Activated T-helper 17 cell treated with anti-CD3 and anti-CD28 coated beads, Interleukin-2, amount 50 U/mL, for 72 hours (primary cell): Measurements from ENCODE around the gene DMWD. TPM values are rescaled to one million over a fixed set of nuclear protein-coding genes. Genes with fewer than 3 reads are reported as not detected.
A peak's percentile ranks its signal among the peaks of the same experiment; 100 is the strongest.

Experiments used
- ATAC-seq: fragments of 150-1000 bp; cut with Tn5 transposase; replicated peaks from 2 replicates; pipeline ENCODE4 v1.10.0; 2021; ENCODE audit warnings: mild to moderate bottlenecking, moderate library complexity
- H3K27ac Mint-ChIP-seq: one replicate; pipeline ENCODE4 v1.8.0; 2022; ENCODE audit warnings: mixed read lengths
- H3K27me3 Mint-ChIP-seq: one replicate; pipeline ENCODE4 v1.8.0; 2022; ENCODE audit warnings: mixed read lengths
- H3K36me3 Mint-ChIP-seq: one replicate; pipeline ENCODE4 v1.8.0; 2022; ENCODE audit warnings: low read depth, mild to moderate bottlenecking, mixed read lengths
- H3K4me1 Mint-ChIP-seq: one replicate; pipeline ENCODE4 v1.8.0; 2022; ENCODE audit warnings: mixed read lengths
- H3K4me3 Mint-ChIP-seq: one replicate; pipeline ENCODE4 v1.8.0; 2022; ENCODE audit warnings: mild to moderate bottlenecking, mixed read lengths
- H3K9me3 Mint-ChIP-seq: one replicate; pipeline ENCODE4 v1.8.0; 2022; ENCODE audit warnings: mixed read lengths
- total RNA-seq, 2 donors: library from RNA; stranded (reverse); gene quantifications; one replicate each; pipeline ENCODE4 v1.2.3, GENCODE V29; 2022

DMWD gene
- total RNA-seq, 2 donors from 2014 or later, result 33.1 to 38.9 TPM

DNA sequence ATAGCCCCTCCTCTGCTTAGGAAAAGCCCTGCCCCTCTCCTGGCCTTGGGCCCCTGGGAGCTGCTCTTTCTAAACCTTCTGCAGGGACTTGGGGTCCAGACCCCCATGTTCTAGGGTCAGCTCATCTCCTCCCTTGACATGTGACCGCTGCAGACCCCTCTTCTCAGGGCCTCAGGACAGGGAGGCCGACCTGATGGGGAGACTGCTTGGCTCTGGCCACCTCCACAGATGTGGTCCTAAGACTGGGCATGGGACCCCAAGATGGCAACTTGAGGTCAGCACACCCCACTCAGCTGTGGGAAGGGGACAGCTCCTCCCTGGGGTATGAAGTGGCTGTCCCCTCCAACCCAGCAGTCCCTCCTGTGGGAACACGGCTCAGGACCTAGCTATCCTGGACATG is 19.7 kb downstream of the DMWD start:
- H3K4me1 Mint-ChIP-seq, result peaks cover 6% of the 10 kb centered on the region
- H3K27ac Mint-ChIP-seq, result no peak overlapping the region
- H3K36me3 Mint-ChIP-seq, result peaks cover 21% of the 10 kb centered on the region
- no peak for ATAC-seq
- no peaks in the 10 kb centered on the region for H3K9me3 Mint-ChIP-seq
- no peak overlapping the region for H3K4me3 Mint-ChIP-seq
- H3K27me3 Mint-ChIP-seq, result no peaks in the 10 kb centered on the region

DNA sequence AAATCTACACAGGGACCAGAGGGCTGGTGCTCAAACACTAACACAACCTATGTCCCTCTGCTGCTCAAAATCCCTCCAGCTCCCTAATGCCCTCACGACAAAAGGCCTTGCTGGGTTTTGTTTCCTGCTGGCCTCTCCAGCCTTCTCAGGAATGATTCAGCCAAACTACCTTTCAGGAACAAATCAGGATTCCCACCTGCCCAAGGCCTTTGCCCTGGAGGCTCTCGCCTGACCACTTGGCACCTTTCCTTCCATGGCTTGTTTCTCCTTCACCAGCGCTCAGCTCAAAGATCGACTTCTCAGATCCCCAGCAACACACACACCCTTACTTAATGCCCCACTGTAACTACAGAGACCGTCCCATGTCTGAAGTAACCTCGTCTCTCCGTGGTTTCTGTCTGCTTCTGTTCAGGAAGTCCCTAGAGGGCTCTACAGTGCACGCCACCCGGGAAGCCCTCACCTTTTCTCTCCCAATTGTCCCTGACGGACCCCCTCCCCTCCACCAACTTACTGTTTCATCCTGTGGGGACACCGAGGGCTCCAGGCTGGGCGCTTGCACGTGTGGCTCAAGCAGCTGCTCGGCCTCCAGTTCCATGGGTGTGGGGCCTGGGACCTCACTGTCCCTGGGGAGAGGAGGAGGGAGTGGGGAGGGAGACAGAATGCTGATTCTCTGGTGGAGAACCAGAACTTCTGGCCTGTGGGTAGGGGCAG is 20.4 kb downstream of the DMWD start:
- peaks cover 6% of the 10 kb centered on the region for H3K4me1 Mint-ChIP-seq
- no peak for ATAC-seq
- no peaks in the 10 kb centered on the region for H3K9me3 Mint-ChIP-seq
- no peaks in the 10 kb centered on the region for H3K27me3 Mint-ChIP-seq
- no peak overlapping the region for H3K4me3 Mint-ChIP-seq
- H3K36me3 Mint-ChIP-seq, result peaks cover 14% of the 10 kb centered on the region
- H3K27ac Mint-ChIP-seq, result no peak overlapping the region

DNA sequence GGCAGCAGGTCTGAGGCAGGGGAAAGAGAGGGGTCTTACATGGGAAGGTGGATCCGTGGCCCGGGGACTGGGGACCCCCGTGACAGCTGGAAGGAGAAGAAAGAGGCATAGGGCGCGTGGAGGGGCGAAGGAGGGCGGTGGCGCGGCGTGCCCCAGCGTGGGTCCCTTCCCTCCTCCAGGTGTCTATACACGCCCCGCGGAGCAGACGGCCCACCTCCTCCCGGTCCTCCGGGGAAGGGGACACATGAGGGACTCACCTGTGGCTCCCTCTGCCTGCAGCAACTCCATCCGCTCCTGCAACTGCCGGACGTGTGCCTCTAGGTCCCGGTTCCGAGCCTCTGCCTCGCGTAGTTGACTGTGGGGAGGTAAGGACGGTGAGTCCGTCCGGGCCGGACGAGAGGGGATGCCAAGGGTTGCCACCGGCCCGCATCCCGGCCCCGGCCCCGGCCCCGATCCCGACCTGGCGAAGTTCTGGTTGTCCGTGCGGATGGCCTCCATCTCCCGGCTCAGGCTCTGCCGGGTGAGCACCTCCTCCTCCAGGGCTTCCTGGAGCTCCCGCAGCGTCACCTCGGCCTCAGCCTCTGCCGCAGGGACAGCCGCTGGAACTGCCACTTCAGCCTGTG is 21.2 kb downstream of the DMWD start:
- no peaks in the 10 kb centered on the region for H3K27me3 Mint-ChIP-seq
- no peak for ATAC-seq
- peak overlapping the region; percentile 84 for H3K4me3 Mint-ChIP-seq
- peaks cover 6% of the 10 kb centered on the region for H3K36me3 Mint-ChIP-seq
- no peaks in the 10 kb centered on the region for H3K9me3 Mint-ChIP-seq
- H3K4me1 Mint-ChIP-seq, result peaks cover 6% of the 10 kb centered on the region
- H3K27ac Mint-ChIP-seq, result no peak overlapping the region

DNA sequence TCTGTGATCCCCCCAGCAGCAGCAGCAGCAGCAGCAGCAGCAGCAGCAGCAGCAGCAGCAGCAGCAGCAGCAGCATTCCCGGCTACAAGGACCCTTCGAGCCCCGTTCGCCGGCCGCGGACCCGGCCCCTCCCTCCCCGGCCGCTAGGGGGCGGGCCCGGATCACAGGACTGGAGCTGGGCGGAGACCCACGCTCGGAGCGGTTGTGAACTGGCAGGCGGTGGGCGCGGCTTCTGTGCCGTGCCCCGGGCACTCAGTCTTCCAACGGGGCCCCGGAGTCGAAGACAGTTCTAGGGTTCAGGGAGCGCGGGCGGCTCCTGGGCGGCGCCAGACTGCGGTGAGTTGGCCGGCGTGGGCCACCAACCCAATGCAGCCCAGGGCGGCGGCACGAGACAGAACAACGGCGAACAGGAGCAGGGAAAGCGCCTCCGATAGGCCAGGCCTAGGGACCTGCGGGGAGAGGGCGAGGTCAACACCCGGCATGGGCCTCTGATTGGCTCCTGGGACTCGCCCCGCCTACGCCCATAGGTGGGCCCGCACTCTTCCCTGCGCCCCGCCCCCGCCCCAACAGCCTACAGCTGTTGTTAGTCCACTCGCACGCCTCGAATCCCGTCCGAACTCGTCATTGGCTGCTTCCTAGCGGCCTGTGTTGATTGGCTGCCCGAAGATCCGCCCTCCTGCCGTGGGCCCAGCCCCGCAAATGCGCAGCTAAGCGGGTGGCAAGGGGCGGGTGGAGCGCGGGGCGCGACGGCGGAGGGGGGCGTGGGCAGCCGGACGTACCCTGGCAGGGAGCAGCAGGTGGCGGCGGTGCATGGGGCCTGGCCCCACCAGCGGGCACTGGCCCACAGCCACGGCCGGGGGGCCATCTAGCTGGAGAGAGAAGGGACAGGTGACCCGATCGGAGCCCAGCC is 22.2 kb downstream of the DMWD start:
- no peaks in the 10 kb centered on the region for H3K27me3 Mint-ChIP-seq
- H3K27ac Mint-ChIP-seq, result no peak overlapping the region
- ATAC-seq, result peak; percentile 73
- no peaks in the 10 kb centered on the region for H3K9me3 Mint-ChIP-seq
- peak overlapping the region; percentile 84 for H3K4me3 Mint-ChIP-seq
- peaks cover 6% of the 10 kb centered on the region for H3K36me3 Mint-ChIP-seq
- peaks cover 6% of the 10 kb centered on the region for H3K4me1 Mint-ChIP-seq

DNA sequence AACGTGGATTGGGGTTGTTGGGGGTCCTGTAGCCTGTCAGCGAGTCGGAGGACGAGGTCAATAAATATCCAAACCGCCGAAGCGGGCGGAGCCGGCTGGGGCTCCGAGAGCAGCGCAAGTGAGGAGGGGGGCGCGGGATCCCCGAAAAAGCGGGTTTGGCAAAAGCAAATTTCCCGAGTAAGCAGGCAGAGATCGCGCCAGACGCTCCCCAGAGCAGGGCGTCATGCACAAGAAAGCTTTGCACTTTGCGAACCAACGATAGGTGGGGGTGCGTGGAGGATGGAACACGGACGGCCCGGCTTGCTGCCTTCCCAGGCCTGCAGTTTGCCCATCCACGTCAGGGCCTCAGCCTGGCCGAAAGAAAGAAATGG is 22.8 kb downstream of the DMWD start:
- Mint-ChIP-seq H3K4me3 (peak overlapping the region; percentile 84), H3K9me3 (no peaks in the 10 kb centered on the region), H3K27me3 (no peaks in the 10 kb centered on the region), H3K36me3 (peaks cover 6% of the 10 kb centered on the region), H3K4me1 (peaks cover 6% of the 10 kb centered on the region), H3K27ac (peak overlapping the region; percentile 81)
- ATAC-seq, result peak; percentile 32

DNA sequence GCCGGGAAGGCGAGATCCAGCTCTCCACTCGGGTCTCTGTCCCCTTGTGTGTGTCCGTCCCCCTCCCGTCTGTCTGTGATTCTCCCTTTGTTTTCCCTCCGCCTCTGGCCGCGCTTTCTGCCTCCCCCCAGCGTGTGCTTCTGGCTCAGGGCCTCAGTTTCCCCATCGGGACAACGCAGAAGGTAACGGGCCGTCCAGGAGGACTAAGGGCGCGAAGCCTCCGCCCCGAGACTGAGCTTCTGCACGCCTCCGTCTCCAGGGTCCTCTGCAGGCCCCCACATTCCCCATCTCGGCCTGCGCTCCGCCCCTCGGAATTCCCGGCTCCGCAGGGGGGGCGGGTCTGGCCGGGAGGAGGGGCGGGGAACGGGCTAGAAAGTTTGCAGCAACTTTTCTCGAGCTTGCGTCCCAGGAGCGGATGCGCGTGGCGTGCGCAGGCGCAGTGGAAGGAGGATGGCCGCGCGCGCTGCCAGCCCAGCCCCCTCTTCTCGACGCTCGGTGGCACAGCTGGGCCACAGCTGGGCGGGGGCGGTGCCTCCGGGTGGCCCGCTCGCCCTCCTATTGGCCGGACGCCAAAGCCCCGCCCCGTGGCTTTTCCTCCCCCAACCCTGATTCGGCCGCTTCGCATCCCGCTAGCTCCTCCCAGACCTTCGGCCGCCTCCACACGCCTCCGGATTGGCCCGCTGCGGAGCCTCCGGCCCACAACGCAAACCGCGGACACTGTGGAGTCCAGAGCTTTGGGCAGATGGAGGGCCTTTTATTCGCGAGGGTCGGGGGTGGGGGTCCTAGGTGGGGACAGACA is 23.5 kb downstream of the DMWD start, which contains the start of gene SIX5:
Gene SIX5, minus strand, starts transcription at position 269 of the 799 bp plus-strand sequence. CDS start 408 bp downstream, outside the sequence.
- peak within 1 kb of the TSS; percentile 84 for H3K4me3 Mint-ChIP-seq

DNA sequence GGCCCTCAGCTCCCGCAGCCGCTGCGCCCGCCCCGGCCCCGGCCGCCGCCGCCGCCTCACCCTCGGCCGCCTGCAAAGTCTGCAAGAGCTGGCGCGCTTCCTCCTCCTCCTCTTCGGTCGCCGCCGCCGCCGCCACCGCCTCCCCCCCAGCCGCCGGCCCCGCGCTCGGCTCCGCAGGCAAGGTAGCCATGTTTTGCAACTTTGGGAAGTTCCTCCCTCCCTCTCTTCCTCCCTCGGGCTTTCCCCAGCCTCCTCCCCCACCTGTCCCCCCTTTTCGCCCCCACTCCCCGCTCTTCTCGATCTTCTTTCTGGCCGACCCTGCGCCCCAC is 24.0 kb downstream of the DMWD start:
- peak overlapping the region; percentile 81 for H3K27ac Mint-ChIP-seq
- H3K27me3 Mint-ChIP-seq, result no peaks in the 10 kb centered on the region
- H3K4me3 Mint-ChIP-seq, result peak overlapping the region; percentile 84
- H3K9me3 Mint-ChIP-seq, result no peaks in the 10 kb centered on the region
- peaks cover 6% of the 10 kb centered on the region for H3K36me3 Mint-ChIP-seq
- ATAC-seq, result no peak
- H3K4me1 Mint-ChIP-seq, result peaks cover 6% of the 10 kb centered on the region

More for the DNA sequence above, 23.5 kb downstream of the DMWD start, which contains the start of gene SIX5:
- peak; percentile 82 for ATAC-seq
- Mint-ChIP-seq H3K9me3 (no peaks in the 10 kb centered on the region), H3K36me3 (peaks cover 6% of the 10 kb centered on the region), H3K27ac (peak within 1 kb of the TSS; percentile 81), H3K27me3 (no peaks in the 10 kb centered on the region), H3K4me1 (peaks cover 6% of the 10 kb centered on the region)

DNA sequence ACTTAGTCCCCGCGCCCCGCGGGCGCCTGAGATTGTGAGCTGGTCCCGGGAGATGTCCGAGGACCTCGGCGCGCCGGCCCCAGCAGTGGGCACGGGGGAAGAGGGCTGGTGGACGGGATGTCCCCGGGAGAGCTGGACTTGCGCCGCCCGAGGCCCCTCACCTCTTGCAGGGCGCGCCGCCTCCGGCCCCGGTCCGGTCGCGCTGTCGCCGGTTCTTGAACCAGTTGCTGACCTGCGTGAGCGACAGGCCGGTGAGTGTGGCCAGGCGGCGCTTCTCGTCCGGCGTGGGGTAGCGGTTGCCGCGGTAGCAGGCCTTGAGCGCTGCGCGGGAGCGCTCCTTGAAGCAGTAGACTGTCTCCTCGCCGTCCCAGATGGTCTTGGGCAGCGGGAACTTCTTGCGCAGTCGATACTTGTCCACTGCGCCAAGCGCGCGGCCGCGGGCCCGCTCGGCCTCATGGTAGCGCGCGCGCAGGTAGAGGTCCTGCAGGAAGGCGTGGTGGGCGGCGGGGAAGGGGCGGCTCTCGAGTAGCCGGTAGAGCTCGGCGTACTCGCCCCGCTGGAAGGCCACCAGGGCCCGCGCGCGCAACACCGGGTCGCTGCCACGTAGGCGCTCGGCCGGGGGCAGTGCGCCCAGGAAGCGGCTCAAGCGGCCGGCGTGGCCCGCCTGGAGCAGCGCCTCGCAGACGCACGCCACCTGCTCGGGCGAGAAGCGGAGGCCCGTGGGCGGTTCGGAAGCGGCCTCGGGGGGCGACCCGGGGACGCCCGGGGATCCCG is 24.6 kb downstream of the DMWD start:
- peaks cover 6% of the 10 kb centered on the region for H3K36me3 Mint-ChIP-seq
- peaks cover 6% of the 10 kb centered on the region for H3K4me1 Mint-ChIP-seq
- H3K9me3 Mint-ChIP-seq, result no peaks in the 10 kb centered on the region
- ATAC-seq, result no peak
- H3K4me3 Mint-ChIP-seq, result peak overlapping the region; percentile 54
- no peak overlapping the region for H3K27ac Mint-ChIP-seq
- no peaks in the 10 kb centered on the region for H3K27me3 Mint-ChIP-seq

DNA sequence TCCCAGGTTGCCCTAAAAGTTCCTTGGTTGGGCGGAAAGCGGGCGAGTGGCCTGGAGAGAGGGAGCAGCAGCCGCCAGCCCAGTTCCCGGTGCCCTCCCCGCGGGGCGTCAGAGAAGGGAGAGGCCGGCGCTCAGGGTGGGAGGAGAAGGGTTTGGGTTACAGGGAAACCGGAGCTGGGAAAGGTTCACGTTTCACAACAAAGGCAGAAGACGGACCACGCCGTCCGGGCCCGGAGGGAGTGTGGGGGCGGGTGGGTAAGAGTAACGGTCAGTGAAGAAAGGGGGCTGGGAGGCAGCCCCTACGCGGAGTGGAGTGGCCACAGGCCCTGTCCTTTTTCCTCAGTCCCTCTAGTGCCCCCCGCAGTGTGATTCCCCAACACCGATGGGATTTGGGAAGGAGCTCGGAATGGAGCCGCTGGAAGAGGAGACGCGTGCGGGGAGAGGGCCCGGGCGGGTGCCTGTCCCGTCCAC is 25.2 kb downstream of the DMWD start:
- Mint-ChIP-seq H3K4me1 (peaks cover 5% of the 10 kb centered on the region), H3K9me3 (no peaks in the 10 kb centered on the region), H3K27me3 (no peaks in the 10 kb centered on the region), H3K27ac (no peak overlapping the region), H3K36me3 (peaks cover 6% of the 10 kb centered on the region), H3K4me3 (peak overlapping the region; percentile 54)
- ATAC-seq, result no peak

DNA sequence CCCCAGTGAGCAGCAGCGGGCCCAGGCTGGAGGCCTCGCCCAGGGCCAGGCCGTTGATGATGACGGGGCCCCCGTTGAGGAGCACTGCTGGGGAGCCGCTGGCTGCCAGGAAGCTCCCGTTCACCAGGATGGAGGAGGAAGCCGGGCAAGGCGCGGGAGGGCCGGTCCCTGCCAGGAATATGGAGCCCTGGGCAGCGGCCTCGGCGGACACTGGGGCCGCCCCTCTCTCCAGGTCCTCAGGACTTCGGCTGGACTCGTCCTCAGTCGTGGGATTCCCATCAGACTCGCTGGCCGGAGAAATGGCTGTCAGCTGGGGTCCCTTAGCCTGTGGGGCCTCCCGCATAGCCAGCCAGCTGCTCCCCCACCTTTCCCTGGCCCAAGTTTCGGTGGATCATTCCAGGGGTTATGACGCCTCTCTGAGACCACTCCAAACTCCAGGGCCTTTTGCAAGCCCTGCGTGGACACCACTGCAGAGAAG is 25.7 kb downstream of the DMWD start:
- no peak for ATAC-seq
- Mint-ChIP-seq H3K4me3 (peak overlapping the region; percentile 54), H3K9me3 (no peaks in the 10 kb centered on the region), H3K36me3 (peaks cover 6% of the 10 kb centered on the region), H3K4me1 (no peaks in the 10 kb centered on the region), H3K27ac (no peak overlapping the region), H3K27me3 (no peaks in the 10 kb centered on the region)

DNA sequence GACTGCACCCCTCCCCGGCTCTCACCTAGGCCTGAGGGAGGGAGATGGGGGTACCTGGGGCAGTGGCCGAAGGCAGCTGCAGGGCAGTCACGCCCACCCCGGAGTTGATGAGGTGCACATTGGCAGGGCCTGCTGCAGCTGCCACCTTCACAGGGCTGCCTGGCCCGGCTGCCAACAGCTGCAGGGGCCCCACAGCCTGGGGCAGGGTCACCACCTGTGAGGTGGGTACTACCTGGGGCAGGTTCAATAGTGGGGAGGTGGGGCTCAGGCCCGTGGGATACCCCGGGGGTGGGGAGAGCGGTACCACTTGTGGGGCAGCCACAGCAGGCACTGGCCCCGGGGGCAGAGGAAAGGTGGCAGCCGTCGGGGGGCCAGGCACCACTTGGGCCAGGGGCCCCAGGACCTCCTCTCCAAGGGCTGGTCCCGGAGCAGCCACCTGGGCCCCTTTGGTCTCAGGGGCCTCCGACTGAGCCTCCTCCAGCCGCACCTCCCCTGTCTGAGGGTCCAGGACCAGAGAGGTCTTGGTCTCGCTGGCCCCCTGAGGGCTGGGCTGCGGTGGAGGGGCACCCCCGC is 26.3 kb downstream of the DMWD start:
- Mint-ChIP-seq H3K27ac (no peak overlapping the region), H3K9me3 (no peaks in the 10 kb centered on the region), H3K4me3 (no peak overlapping the region), H3K4me1 (no peaks in the 10 kb centered on the region), H3K27me3 (no peaks in the 10 kb centered on the region), H3K36me3 (peaks cover 6% of the 10 kb centered on the region)
- no peak for ATAC-seq

DNA sequence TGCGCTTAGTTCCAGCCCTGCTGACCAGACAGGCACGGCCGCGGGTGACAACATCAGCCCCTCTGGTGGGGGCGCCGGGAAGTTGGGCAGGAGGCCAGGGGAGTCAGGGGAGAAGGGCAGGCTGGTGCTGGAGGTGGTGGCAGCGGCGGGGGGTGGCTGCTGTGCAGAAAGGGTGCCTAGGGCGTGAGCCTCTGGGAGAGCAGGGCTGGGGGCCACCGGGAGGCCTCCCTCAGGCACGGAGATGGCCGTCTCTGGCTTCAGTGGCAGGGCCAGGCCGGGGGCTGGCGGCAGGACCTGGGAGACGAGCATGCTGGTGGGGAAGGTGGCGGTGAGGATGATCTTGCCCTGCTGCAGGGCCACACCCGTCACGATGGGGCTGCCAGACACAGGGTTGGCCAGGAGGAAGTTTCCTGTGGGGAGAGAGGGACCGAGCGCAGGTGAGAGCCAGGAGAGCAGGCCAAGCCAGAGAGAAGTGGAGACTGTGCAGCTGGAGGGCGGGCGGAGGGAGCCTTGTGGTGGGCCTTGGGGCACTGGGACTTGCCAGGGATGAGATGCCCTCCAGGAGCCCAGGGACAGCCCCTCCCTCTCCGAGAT is 26.8 kb downstream of the DMWD start:
- Mint-ChIP-seq H3K27me3 (no peaks in the 10 kb centered on the region), H3K4me1 (no peaks in the 10 kb centered on the region), H3K36me3 (peaks cover 6% of the 10 kb centered on the region), H3K27ac (no peak overlapping the region), H3K4me3 (no peak overlapping the region), H3K9me3 (no peaks in the 10 kb centered on the region)
- ATAC-seq, result no peak
